GM20000 (cell line): ENCODE data around the gene NPHP4.

ENCODE experiments used
- DNase-seq: peaks from one replicate; pipeline ENCODE4 v3.0.0; 2012; ENCODE audit warnings: low spot score
- TF ChIP-seq, protein P1 (sequence below): IDR thresholded peaks from 2 replicates; pipeline ENCODE4 v1.5.1; 2012; ENCODE audit warnings: mild to moderate bottlenecking, control low read depth; ENCODE audit errors: extremely low read depth, missing control alignments

Gene NPHP4

DNA sequence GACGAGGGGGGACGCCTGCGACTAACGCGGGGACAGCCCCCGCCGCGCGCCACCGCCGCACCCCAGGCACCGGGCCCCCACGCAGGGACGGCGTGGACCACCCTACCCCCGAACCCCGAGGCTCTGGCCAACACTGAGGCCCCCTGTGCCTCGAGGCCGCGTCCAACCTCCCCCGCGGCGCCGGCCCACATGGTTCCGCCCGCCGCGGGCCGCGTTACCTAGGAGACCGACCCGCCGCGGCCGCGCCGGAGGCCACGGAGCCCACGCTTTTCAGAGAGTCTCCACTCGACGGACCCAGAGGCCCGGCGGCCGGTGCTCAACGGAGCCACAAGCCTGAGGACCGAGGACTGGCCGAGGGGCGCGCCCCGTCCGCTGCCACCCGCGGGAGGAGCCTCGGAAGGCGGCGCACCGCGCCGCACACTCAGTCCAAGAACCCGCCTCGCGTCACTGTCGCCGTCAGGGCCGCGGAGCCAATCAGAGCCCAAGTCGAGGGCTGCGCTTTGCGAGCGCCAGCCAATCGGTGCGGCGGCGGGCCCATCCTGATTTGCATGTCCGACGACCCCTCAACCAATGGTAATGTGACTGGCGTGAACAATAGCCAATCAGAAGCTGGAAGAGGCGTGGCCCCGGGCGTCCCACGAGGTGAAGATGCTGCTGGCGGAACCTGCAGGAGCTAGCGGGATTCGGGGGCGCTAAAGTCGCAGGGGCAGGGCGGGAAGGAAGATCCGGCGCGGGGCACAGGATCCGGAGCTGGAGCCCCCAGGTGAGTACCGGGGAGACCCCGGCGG, at the start of gene NPHP4:
Gene NPHP4, minus strand, starts transcription at position 400 of the 788 bp plus-strand sequence. CDS start 6,136 bp downstream, outside the sequence.
- TF ChIP-seq, protein P1, sequence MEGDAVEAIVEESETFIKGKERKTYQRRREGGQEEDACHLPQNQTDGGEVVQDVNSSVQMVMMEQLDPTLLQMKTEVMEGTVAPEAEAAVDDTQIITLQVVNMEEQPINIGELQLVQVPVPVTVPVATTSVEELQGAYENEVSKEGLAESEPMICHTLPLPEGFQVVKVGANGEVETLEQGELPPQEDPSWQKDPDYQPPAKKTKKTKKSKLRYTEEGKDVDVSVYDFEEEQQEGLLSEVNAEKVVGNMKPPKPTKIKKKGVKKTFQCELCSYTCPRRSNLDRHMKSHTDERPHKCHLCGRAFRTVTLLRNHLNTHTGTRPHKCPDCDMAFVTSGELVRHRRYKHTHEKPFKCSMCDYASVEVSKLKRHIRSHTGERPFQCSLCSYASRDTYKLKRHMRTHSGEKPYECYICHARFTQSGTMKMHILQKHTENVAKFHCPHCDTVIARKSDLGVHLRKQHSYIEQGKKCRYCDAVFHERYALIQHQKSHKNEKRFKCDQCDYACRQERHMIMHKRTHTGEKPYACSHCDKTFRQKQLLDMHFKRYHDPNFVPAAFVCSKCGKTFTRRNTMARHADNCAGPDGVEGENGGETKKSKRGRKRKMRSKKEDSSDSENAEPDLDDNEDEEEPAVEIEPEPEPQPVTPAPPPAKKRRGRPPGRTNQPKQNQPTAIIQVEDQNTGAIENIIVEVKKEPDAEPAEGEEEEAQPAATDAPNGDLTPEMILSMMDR: no peak
- DNase-seq: peak; percentile 100

DNA sequence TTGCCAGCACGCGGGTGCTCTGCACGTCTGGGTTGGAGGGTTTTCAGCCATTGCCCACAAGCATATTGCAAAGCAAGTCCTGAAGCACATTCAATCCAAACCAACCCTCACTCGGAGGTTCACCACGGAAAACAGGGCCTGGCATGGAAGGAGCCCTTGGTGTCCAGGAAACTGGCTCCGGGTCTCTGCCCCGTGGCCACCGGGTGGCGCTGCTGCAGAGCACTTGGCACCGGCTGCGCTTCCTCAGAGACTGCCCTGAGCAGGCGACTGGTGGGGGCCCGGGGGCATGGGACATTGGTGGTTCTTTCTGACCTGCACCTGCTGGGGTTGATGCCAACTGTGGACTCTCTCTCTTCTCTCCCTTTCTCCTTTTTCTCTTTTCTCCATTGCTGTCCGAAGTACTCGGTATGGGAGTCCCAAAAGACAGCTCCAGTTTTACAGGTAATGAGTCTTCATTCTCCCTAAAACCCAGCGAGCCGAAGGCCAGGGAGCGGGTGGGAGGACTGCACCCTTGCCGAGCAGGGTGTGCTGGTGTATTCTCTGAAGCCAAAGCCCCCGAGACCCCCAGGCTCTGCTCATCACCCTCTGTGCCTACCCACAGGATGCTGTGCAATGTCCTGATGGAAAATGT, 49.3 kb upstream of the NPHP4 start:
- TF ChIP-seq, protein P1: peak; percentile 27
- DNase-seq: no peak

DNA sequence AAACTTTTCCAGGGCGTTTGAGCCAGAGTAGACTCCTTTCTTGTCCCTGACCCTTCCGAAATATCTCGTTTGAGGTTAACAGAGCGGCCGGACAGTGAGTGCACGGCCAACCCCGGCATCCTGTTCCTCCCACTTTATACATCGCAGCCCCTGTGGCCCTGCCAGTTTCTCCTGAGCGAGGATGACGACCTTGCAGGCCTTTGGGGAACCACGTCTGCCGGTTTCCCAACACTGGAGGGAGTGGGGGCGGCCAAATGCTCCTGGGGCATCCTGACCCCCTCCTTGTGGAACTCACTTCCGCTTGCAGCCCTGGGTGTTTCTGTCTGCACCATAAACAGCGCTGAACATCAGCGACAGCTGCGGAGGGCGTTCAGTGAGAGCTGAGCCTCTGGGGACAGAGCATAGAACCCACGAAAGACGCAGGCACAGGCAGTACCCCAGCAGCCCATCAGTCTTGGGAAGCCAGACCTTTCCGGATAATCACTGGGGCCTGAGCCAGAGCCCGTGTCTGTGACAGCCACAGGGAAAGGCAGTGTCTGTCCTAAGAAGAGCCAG, 48.7 kb upstream of the NPHP4 start:
- DNase-seq: no peak
- TF ChIP-seq, protein P1: no peak

DNA sequence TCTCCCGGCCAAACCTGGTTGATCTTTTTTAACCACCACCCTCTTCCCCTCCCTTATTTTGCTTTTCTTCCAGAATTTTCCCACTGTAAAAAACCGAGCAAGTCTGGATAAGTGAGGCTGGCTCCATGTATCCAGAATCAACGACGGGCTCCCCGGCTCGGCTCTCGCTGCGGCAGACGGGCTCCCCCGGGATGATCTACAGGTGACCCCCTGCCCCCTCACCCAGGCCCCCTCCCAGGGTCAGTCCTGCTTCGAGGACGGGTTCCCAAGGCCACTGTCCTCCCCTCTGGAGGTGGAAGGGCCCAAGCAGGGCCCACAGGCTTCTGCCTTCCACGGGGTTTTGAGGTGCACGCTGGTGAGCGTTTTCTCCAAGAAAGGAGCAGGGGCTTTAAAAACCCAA, 48.2 kb upstream of the NPHP4 start:
- TF ChIP-seq, protein P1: no peak

DNA sequence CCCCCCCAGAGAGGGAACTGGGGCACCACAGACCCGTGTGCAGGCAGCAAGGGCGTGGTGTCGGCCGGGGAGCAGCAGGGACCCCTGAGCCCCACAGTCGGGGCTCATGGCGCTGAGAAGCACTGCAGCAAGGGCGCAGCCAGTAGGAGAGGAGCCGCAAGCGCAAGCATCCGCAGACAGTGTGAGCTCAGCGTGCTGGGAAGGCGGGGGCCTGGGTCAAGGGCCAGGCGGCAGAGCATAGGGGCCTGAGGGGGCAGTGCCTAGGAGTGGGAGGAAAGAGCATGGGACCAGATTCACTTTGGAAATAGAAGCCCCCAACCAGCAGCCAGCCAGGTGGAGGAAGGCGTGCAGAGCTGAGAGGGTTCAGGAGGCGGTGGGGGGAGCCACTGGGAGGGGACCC, 46.8 kb upstream of the NPHP4 start:
- DNase-seq: no peak
- TF ChIP-seq, protein P1: no peak

More for the DNA sequence above, 48.2 kb upstream of the NPHP4 start:
- DNase-seq: no peak

DNA sequence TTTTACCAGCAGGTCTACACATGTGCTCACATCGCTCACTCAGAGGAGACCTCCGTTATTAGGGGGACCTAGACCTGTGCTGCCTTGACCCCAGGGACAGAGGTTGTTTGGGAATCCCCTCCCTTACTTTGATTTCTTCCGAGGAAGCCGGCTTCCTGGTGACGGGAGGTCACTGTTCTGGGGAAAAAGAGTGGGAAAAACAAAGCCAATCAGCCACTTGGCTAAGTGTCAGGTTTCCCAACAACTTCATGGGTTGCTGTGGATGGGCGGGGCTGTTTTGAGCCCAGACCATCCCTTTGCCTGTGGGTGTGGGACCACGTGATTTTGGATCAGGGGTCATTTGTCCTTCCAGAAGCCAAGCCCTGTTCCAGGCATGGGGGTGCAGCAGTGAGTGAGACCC, 46.4 kb upstream of the NPHP4 start:
- TF ChIP-seq, protein P1: no peak

DNA sequence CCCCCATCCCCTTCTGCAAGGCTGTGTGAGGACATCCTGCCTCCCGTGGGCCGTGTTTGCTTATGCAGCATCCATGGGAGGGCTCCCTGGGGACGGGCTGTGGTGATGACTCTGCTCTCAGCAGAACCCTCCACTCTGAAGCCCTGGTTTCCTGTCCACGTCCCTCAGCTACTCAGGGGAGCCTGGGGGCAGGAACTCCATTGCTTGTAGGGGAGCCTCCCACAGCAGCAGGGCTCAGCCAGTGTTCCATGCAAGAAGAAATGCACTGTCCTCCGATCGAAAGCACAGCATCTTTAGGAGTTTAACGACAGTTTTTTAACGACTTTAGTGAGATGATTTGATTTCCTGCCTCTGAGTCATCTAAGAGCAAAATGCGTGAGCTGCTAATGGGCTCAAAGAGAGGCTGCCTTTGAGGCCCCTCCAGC, 45.1 kb upstream of the NPHP4 start:
- TF ChIP-seq, protein P1: no peak
- DNase-seq: peak; percentile 67

More for the DNA sequence above, 46.4 kb upstream of the NPHP4 start:
- no peak for DNase-seq
